WTC11 (cell line): ENCODE measurements around the gene FAM193A. TPM values are rescaled to one million over a fixed set of nuclear protein-coding genes. Genes with fewer than 3 reads are reported as not detected.

Experiments used
- ATAC-seq: fragments of 200-7000 bp; cut with Tn5 transposase; 2 replicates; pipeline ENCODE4 v1.10.0; 2021; ENCODE audit warnings: mild to moderate bottlenecking, moderate library complexity
- CTCF ChIA-PET: fragments of 300-600 bp; sonication (Branson Sonifier 250); formaldehyde crosslinking; loops from one replicate; lab custom pipeline; 2021; ENCODE audit warnings: antibody characterized with exemption; lab: Charles Lee
- POLR2A ChIA-PET: fragments of 350-600 bp; sonication (Branson Sonifier 250); formaldehyde crosslinking; loops from one replicate; lab custom pipeline; 2021; ENCODE audit warnings: antibody characterized with exemption; lab: Charles Lee
- DNase-seq: peaks from one replicate; pipeline ENCODE4 v3.0.0; 2021; ENCODE audit warnings: low spot score
- H3K27ac Mint-ChIP-seq: 2 replicates; pipeline ENCODE4 v1.8.0; 2021; ENCODE audit warnings: mixed read lengths
- H3K27me3 Mint-ChIP-seq: 2 replicates; pipeline ENCODE4 v1.8.0; 2021; ENCODE audit warnings: low read depth, mild to moderate bottlenecking, moderate library complexity, mixed read lengths
- H3K36me3 Mint-ChIP-seq: 2 replicates; pipeline ENCODE4 v1.8.0; 2021; ENCODE audit warnings: mixed read lengths
- H3K4me1 Mint-ChIP-seq: 2 replicates; pipeline ENCODE4 v1.8.0; 2022; ENCODE audit warnings: mixed read lengths
- H3K4me3 Mint-ChIP-seq: 2 replicates; pipeline ENCODE4 v1.8.0; 2021; ENCODE audit warnings: mild to moderate bottlenecking, moderate library complexity, mixed read lengths
- H3K9me3 Mint-ChIP-seq: 2 replicates; pipeline ENCODE4 v1.8.0; 2021; ENCODE audit warnings: mixed read lengths
- ATF3 ChIP-seq: sonication (generic); formaldehyde crosslinking; conservative IDR thresholded peaks from 2 replicates; pipeline ENCODE4 v1.8.1; 2022; ENCODE audit warnings: mild to moderate bottlenecking, missing genetic modification reagents
- CREB1 ChIP-seq: sonication (generic); formaldehyde crosslinking; IDR thresholded peaks from 2 replicates; pipeline ENCODE4 v1.8.0; 2023; ENCODE audit warnings: mild to moderate bottlenecking, missing genetic modification reagents
- CTCF ChIP-seq: fragments of 200-600 bp; IDR thresholded peaks from 2 replicates; pipeline ENCODE4 v1.8.0; 2022; ENCODE audit warnings: antibody characterized with exemption
- ELF4 ChIP-seq: sonication (generic); formaldehyde crosslinking; IDR thresholded peaks from 2 replicates; pipeline ENCODE4 v1.8.1; 2022; ENCODE audit warnings: low read depth, mild to moderate bottlenecking, moderate library complexity, missing genetic modification reagents
- ERG ChIP-seq: fragments of 250-450 bp; sonication (Bioruptor Pico); IDR thresholded peaks from 2 replicates; pipeline ENCODE4 v1.8.0; 2021; ENCODE audit warnings: mild to moderate bottlenecking
- ESRRA ChIP-seq: sonication (generic); formaldehyde crosslinking; IDR thresholded peaks from 2 replicates; pipeline ENCODE4 v1.8.1; 2022; ENCODE audit warnings: mild to moderate bottlenecking, missing genetic modification reagents, borderline replicate concordance
- FOXK1 ChIP-seq: sonication (generic); formaldehyde crosslinking; IDR thresholded peaks from 2 replicates; pipeline ENCODE4 v1.8.0; 2022; ENCODE audit warnings: mild to moderate bottlenecking, moderate library complexity, missing genetic modification reagents
- FOXP1 ChIP-seq: sonication (generic); formaldehyde crosslinking; IDR thresholded peaks from 2 replicates; pipeline ENCODE4 v1.8.0; 2022; ENCODE audit warnings: missing genetic modification reagents, mild to moderate bottlenecking, moderate library complexity, borderline replicate concordance
- GTF2I ChIP-seq: fragments of 250-450 bp; sonication (Bioruptor Pico); conservative IDR thresholded peaks from 2 replicates; pipeline ENCODE4 v1.4.0; 2021; ENCODE audit warnings: mild to moderate bottlenecking
- HMGA2 ChIP-seq: fragments of 250-450 bp; sonication (Bioruptor Pico); IDR thresholded peaks from 2 replicates; pipeline ENCODE4 v1.4.0; 2021; ENCODE audit warnings: mild to moderate bottlenecking, moderate library complexity
- JUN ChIP-seq: sonication (generic); formaldehyde crosslinking; IDR thresholded peaks from 2 replicates; pipeline ENCODE4 v1.8.0; 2023; ENCODE audit warnings: mild to moderate bottlenecking, missing genetic modification reagents
- MYBL2 ChIP-seq: sonication (generic); formaldehyde crosslinking; IDR thresholded peaks from 2 replicates; pipeline ENCODE4 v1.8.1; 2023; ENCODE audit warnings: mild to moderate bottlenecking, moderate library complexity, missing genetic modification reagents
- NFATC4 ChIP-seq: fragments of 250-450 bp; sonication (Bioruptor Pico); IDR thresholded peaks from 2 replicates; pipeline ENCODE4 v1.9.0; 2021; ENCODE audit warnings: mild to moderate bottlenecking
- PRDM15 ChIP-seq: sonication (generic); formaldehyde crosslinking; IDR thresholded peaks from 2 replicates; pipeline ENCODE4 v1.8.0; 2022; ENCODE audit warnings: missing genetic modification reagents
- PRRX2 ChIP-seq: fragments of 250-450 bp; sonication (Bioruptor Pico); IDR thresholded peaks from 2 replicates; pipeline ENCODE4 v1.8.0; 2021; ENCODE audit warnings: mild to moderate bottlenecking
- SMAD4 ChIP-seq: sonication (generic); formaldehyde crosslinking; IDR thresholded peaks from 2 replicates; pipeline ENCODE4 v1.8.0; 2022; ENCODE audit warnings: mild to moderate bottlenecking, missing genetic modification reagents
- TEAD4 ChIP-seq: sonication (generic); formaldehyde crosslinking; IDR thresholded peaks from 2 replicates; pipeline ENCODE4 v1.8.0; 2022; ENCODE audit warnings: mild to moderate bottlenecking, missing genetic modification reagents
- ZBTB43 ChIP-seq: sonication (generic); formaldehyde crosslinking; IDR thresholded peaks from 2 replicates; pipeline ENCODE4 v1.8.1; 2023; ENCODE audit warnings: mild to moderate bottlenecking, missing genetic modification reagents
- ZNF425 ChIP-seq: fragments of 250-450 bp; sonication (Bioruptor Pico); conservative IDR thresholded peaks from 2 replicates; pipeline ENCODE4 v1.9.0; 2021; ENCODE audit warnings: mild to moderate bottlenecking
- ZNF671 ChIP-seq: fragments of 250-450 bp; sonication (Bioruptor Pico); IDR thresholded peaks from 2 replicates; pipeline ENCODE4 v1.8.0; 2021; ENCODE audit warnings: mild to moderate bottlenecking
- total RNA-seq: library from RNA; stranded (reverse); gene quantifications from 3 replicates; pipeline ENCODE4 v1.2.3, GENCODE V29; 2021

Gene FAM193A
- total RNA-seq, 1 experiment from 2014 or later = 28.1 TPM

- peaks cover 54% of the 10 kb centered on the region for H3K36me3 Mint-ChIP-seq
- CTCF ChIA-PET = interaction anchor here (0.6 kb wide), 1 partner anchor 68 kb away, joined by 3 read pairs; the partner anchor contains the start of gene TNIP2
- no peak overlapping the region for H3K4me3 Mint-ChIP-seq
- no peak for ATAC-seq
- TF ChIP-seq FOXK1 (CRISPR knock-in tag) = no peak
- no peak for TF ChIP-seq SMAD4 (CRISPR knock-in tag)
- no peak for TF ChIP-seq ESRRA
- TF ChIP-seq MYBL2 = no peak
- no peak for TF ChIP-seq PRDM15 (CRISPR knock-in tag)
- TF ChIP-seq FOXP1 = no peak
- TF ChIP-seq NFATC4 (CRISPR knock-in tag) = no peak
- no peak for TF ChIP-seq ZNF425 (CRISPR knock-in tag)
- no peak for TF ChIP-seq JUN (CRISPR knock-in tag)
- no peak for TF ChIP-seq PRRX2
- TF ChIP-seq ZBTB43 (CRISPR knock-in tag) = no peak
- TF ChIP-seq ZNF671 (CRISPR knock-in tag) = no peak
- TF ChIP-seq ERG (CRISPR knock-in tag) = no peak
- no peak for TF ChIP-seq HMGA2
- TF ChIP-seq, all 79 proteins: peak for 0
- POLR2A ChIA-PET = no interaction called here
- no peak for DNase-seq
- no peaks in the 10 kb centered on the region for H3K27me3 Mint-ChIP-seq
- peak overlapping the region; percentile 41; the same call in 1 of the 2 replicates for H3K27ac Mint-ChIP-seq
- no peaks in the 10 kb centered on the region for H3K9me3 Mint-ChIP-seq
- no peaks in the 10 kb centered on the region for H3K4me1 Mint-ChIP-seq
Measured at GRCh38 chr4:2688281-2688680, 151.8 kb downstream of the FAM193A start.

- H3K36me3 Mint-ChIP-seq = peaks cover 55% of the 10 kb centered on the region
- no peaks in the 10 kb centered on the region for H3K27me3 Mint-ChIP-seq
- no peaks in the 10 kb centered on the region for H3K4me1 Mint-ChIP-seq
- DNase-seq (no peak), ATAC-seq (no peak)
- POLR2A ChIA-PET = no interaction called here
- TF ChIP-seq ATF3 (0 out of 2 replicates have a peak, but pooled peaks have one; percentile 7), CTCF (no peak), TEAD4 (no peak), ELF4 (no peak), GTF2I (CRISPR knock-in tag) (no peak), CREB1 (CRISPR knock-in tag) (no peak), MYBL2 (no peak)
- no peak overlapping the region for H3K4me3 Mint-ChIP-seq
- H3K9me3 Mint-ChIP-seq = no peaks in the 10 kb centered on the region
- CTCF ChIA-PET = interaction anchor here (0.6 kb wide), 1 partner anchor 68 kb away, joined by 3 read pairs; the partner anchor contains the start of gene TNIP2
- H3K27ac Mint-ChIP-seq = no peak overlapping the region; the same call in 1 of the 2 replicates
Measured at GRCh38 chr4:2688697-2689096, 152.2 kb downstream of the FAM193A start.
